Measurements from ENCODE around the gene ATXN7L1. TPM values are rescaled to one million over a fixed set of nuclear protein-coding genes. Genes with fewer than 3 reads are reported as not detected.
A peak's percentile ranks its signal among the peaks of the same experiment; 100 is the strongest.

Gene ATXN7L1
- total RNA-seq, 4 donors from 2014 or later = 4.6 to 12.5 (median 10.1) TPM

DNA sequence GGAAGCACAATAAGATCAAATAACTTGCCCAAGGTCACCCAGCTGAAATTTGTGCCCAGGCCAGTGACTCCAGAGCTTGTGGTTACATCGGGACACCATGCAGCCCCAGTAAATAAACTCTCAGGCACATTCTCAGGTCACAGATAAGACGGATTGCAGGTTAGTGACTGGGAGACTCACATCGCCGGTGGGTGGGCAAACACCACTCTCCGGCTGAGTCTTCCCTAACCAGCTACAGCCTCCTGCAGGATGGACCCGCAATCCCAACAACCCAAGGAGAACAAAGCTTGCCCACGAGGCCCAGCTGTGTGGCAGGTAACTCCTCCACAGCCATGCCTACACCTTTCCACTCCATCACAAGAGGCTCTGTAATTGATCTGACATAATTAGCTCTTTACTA is 213.4 kb downstream of the ATXN7L1 start:
- TF ChIP-seq POLR2A (IDR thresholded peaks at IDR 0.05; ENCODE audit: low read depth) (no peak), POLR2AphosphoS5 (IDR thresholded peaks at IDR 0.05) (no peak)
- 87% methylated on average over 7 of the region's 7 CpGs for WGBS
- Histone ChIP-seq H3K36me3 (peaks cover 0 to 53% (median 23%) of the 10 kb centered on the region in 4 donors), H3K27ac (replicated peaks in 1 of 4) (no peak overlapping the region), H3K9me3 (no peaks in the 10 kb centered on the region), H3K27me3 (no peaks in the 10 kb centered on the region), H3K4me3 (no peak overlapping the region), H3K4me1 (peaks cover 0 to 11% (median 3%) of the 10 kb centered on the region in 4 donors)
- intact Hi-C loops (cut with DNase I) = no loop called here
- no peak for DNase-seq (ENCODE audit: extremely low spot score)

DNA sequence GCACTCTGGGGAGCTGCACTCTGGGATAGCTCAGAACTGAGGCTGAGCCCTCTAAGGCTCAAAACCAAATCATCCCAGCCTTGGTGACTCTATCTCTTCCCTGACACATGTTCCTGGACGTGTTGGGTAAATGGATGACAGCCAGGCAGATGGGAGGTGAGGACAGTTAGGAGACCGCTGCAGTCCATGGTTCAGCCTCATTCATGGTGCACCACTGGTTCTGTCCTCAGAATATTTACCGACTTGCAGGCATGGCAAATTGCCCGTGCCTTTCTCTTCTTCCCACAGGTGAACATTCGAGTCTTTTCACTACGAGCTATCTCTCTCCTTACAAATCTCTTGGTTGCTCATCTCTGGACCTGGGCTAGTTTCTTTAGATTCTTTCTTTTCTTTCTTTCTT is 214.8 kb downstream of the ATXN7L1 start:
- Histone ChIP-seq H3K36me3 (peaks cover 0 to 53% (median 23%) of the 10 kb centered on the region in 4 donors), H3K9me3 (no peaks in the 10 kb centered on the region), H3K4me3 (no peak overlapping the region), H3K4me1 (peaks cover 0 to 11% (median 7%) of the 10 kb centered on the region in 4 donors), H3K27me3 (no peaks in the 10 kb centered on the region), H3K27ac (replicated peaks in 1 of 4) (no peak overlapping the region)
- WGBS = 92% methylated on average over 6 of the region's 6 CpGs
- intact Hi-C loops (cut with DNase I) = no loop called here
- no peak for DNase-seq (ENCODE audit: extremely low spot score)
- no peak for TF ChIP-seq EP300 (IDR thresholded peaks at IDR 0.05)
- TF ChIP-seq POLR2AphosphoS5 (IDR thresholded peaks at IDR 0.05) = no peak
- TF ChIP-seq, protein P1, sequence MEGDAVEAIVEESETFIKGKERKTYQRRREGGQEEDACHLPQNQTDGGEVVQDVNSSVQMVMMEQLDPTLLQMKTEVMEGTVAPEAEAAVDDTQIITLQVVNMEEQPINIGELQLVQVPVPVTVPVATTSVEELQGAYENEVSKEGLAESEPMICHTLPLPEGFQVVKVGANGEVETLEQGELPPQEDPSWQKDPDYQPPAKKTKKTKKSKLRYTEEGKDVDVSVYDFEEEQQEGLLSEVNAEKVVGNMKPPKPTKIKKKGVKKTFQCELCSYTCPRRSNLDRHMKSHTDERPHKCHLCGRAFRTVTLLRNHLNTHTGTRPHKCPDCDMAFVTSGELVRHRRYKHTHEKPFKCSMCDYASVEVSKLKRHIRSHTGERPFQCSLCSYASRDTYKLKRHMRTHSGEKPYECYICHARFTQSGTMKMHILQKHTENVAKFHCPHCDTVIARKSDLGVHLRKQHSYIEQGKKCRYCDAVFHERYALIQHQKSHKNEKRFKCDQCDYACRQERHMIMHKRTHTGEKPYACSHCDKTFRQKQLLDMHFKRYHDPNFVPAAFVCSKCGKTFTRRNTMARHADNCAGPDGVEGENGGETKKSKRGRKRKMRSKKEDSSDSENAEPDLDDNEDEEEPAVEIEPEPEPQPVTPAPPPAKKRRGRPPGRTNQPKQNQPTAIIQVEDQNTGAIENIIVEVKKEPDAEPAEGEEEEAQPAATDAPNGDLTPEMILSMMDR (IDR thresholded peaks at IDR 0.05) = no peak
- TF ChIP-seq POLR2A (IDR thresholded peaks at IDR 0.05; ENCODE audit: low read depth) = no peak

DNA sequence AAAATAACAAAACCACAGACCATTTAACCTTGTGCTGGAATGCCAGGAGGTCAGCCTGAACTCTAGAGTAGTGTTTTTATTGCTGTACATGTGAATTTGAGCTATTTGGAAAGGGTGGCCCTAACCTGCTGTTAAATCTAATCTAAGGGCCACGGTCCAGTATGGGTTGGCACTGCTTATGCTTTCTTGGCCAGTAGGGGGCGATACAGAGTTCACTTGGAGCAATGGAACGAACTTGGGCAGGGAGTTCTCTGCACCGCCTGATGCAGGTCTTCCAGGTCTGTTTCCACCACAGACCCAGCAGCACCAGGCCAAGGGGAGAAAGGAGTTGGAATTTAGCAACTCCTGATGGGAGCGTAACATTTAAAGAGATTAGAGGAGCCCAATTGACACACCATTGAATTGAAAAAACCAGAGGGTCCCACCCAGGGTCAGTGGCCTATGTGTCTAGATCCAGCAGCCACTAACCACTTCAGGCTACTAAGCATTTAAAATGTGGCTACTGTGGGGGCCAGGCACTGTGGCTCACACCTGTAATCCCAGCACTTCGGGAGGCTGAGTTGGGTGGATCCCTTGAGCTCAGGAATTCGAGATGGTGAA is 219.4 kb downstream of the ATXN7L1 start:
- TF ChIP-seq POLR2AphosphoS5 (IDR thresholded peaks at IDR 0.05) (no peak), EP300 (IDR thresholded peaks at IDR 0.05) (no peak)
- TF ChIP-seq, protein P1 (IDR thresholded peaks at IDR 0.05) = peak; percentile 49 to 67 (median 51)
- no peak for DNase-seq (ENCODE audit: extremely low spot score)
- H3K9me3 ChIP-seq = no peaks in the 10 kb centered on the region
- no peak overlapping the region for H3K27ac ChIP-seq (replicated peaks in 1 of 4)
- intact Hi-C loops (cut with DNase I) = loop anchor here (5.0 to 10.0 kb wide), 3 partner anchors 220 to 508 kb away; partner anchors contain the start of gene ATXN7L1
- peaks cover 14 to 26% (median 23%) of the 10 kb centered on the region in 4 donors for H3K4me1 ChIP-seq
- H3K4me3 ChIP-seq = no peak overlapping the region
- H3K36me3 ChIP-seq = peaks cover 0 to 31% (median 6%) of the 10 kb centered on the region in 4 donors
- WGBS = 76% methylated on average over 7 of the region's 7 CpGs
- no peaks in the 10 kb centered on the region for H3K27me3 ChIP-seq

DNA sequence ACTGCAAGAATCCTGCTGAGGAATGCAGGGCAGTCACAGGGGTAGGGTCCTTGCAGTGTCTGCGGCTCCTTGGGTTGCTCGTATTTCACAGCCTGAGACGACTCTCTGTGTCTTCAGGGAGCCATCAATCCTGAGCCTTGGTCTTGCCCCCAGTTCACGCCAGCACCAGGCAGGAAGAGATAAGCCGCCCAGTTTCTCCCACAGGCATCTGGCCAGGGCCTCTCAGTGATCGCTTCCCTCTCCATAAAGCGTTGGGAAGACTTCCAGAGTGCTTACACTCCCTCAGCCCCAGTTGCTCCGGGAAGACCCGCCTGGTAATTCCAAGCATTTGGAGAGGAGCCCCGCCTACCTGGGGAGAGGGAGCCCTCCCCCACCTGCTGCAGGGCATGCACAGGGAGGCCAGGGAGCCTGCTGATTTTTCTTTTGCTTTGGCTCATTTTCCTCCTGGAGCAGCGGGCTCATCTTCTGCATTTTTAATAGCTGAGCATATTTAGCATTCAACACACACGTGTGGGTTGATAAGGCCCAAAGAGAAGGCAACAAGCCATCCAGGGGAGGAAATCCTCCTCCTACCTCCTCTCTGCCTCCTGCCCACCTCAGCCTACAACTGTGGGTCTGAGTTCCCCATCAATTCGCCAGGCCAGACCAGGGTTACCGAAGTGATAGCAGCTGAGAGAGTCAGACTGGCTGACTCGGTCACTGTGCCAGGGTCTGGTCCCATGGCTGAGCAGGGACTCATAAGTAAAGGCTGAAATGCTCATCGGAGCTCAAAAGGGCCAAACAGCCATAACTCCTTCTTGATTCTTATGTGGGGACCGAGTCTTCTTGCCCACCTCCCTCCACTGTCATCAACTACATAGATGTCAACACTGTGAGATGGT is 220.7 kb downstream of the ATXN7L1 start:
- Histone ChIP-seq H3K9me3 (no peaks in the 10 kb centered on the region), H3K4me3 (no peak overlapping the region), H3K27me3 (no peaks in the 10 kb centered on the region), H3K4me1 (peaks cover 14 to 26% (median 23%) of the 10 kb centered on the region in 4 donors), H3K36me3 (peaks cover 0 to 25% (median 2%) of the 10 kb centered on the region in 4 donors), H3K27ac (replicated peaks in 1 of 4) (peak overlapping the region in 1 of 4 donors; percentile 21)
- intact Hi-C loops (cut with DNase I) = loop anchor here (5.0 to 10.0 kb wide), 3 partner anchors 222 to 509 kb away; partner anchors contain the start of gene ATXN7L1
- 64% methylated on average over 15 of the region's 17 CpGs for WGBS
- TF ChIP-seq EP300 (IDR thresholded peaks at IDR 0.05) (no peak), POLR2A (IDR thresholded peaks at IDR 0.05; ENCODE audit: low read depth) (no peak), POLR2AphosphoS5 (IDR thresholded peaks at IDR 0.05) (no peak)
- TF ChIP-seq, protein P1 (IDR thresholded peaks at IDR 0.05) = no peak
- no peak for DNase-seq (ENCODE audit: extremely low spot score)

DNA sequence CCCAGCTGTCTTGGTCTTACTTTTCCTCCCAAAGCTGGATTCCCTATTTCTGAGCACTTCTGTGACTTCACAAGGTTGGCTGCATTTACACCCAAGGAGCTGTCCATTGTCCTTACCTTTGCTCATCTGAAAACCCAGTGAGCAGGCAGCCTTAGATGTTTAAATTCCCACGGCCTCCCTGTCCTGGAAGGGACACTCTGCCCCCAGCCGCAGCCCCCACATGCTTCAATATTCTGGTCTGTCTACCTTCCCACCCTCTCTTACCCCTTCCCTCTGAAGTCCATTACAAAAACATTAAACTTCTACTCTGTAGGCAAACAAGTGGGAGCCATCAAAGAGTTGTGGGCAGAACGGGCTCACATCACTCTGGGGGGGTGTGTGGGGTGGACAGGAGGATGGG is 221.3 kb downstream of the ATXN7L1 start:
- Histone ChIP-seq H3K36me3 (peaks cover 0 to 23% (median 2%) of the 10 kb centered on the region in 4 donors), H3K27ac (replicated peaks in 1 of 4) (no peak overlapping the region)
- WGBS = 75% methylated on average over 3 of the region's 3 CpGs

More for the DNA sequence above, 221.3 kb downstream of the ATXN7L1 start:
- no peak for DNase-seq (ENCODE audit: extremely low spot score)
- TF ChIP-seq, protein P1 (IDR thresholded peaks at IDR 0.05) = no peak
- TF ChIP-seq POLR2A (IDR thresholded peaks at IDR 0.05; ENCODE audit: low read depth) (no peak), POLR2AphosphoS5 (IDR thresholded peaks at IDR 0.05) (no peak), EP300 (IDR thresholded peaks at IDR 0.05) (no peak)
- H3K9me3 ChIP-seq = no peaks in the 10 kb centered on the region
- no peak overlapping the region for H3K4me3 ChIP-seq
- intact Hi-C loops (cut with DNase I) = loop anchor here (5.0 to 10.0 kb wide), 3 partner anchors 222 to 510 kb away; partner anchors contain the start of gene ATXN7L1
- H3K4me1 ChIP-seq = peaks cover 14 to 29% (median 26%) of the 10 kb centered on the region in 4 donors
- no peaks in the 10 kb centered on the region for H3K27me3 ChIP-seq

All from esophagus muscularis mucosa (tissue), 4 donors.